Kidney (tissue), 22 donors: Measurements from ENCODE around the gene M6PR. TPM values are rescaled to one million over a fixed set of nuclear protein-coding genes. Genes with fewer than 3 reads are reported as not detected.

Experiments
- DNase-seq, 5 donors: peaks; one replicate each; pipeline ENCODE4 v3.0.0-alpha.2; 2013 to 2020
- FAIRE-seq: peaks from 2 replicates; lab custom pipeline; 2012; peaks lifted over from hg19 to GRCh38; lab: Jason Lieb, UNC
- H3K27ac ChIP-seq, 2 donors: one replicate each; pipeline ENCODE4 v1.7.0; 2013; ENCODE audit warnings: low read depth in 2 of 2, low read length in 2 of 2, inconsistent platforms in 1 of 2
- H3K27me3 ChIP-seq: one replicate; pipeline ENCODE4 v1.7.1; 2013; ENCODE audit warnings: low read length, inconsistent platforms; ENCODE audit not compliant: control insufficient read depth, insufficient read depth
- H3K36me3 ChIP-seq, 3 donors: one replicate each; pipeline versions ENCODE4 v1.7.0 to v1.7.1; 2013; ENCODE audit warnings: low read length in 3 of 3, control low read depth in 1 of 3, inconsistent platforms in 1 of 3; ENCODE audit not compliant: insufficient read depth in 3 of 3, control insufficient read depth in 2 of 3
- H3K4me1 ChIP-seq, 3 donors: one replicate each; pipeline versions ENCODE4 v1.7.0 to v1.7.1; 2013; ENCODE audit warnings: low read length in 3 of 3, inconsistent platforms in 1 of 3, low read depth in 1 of 3; ENCODE audit not compliant: control insufficient read depth in 2 of 3, insufficient read depth in 2 of 3
- H3K4me3 ChIP-seq, 3 donors: one replicate each; pipeline versions ENCODE4 v1.7.0 to v1.8.1; 2013; ENCODE audit warnings: low read length in 3 of 3, control low read depth in 1 of 3, inconsistent platforms in 1 of 3
- H3K9ac ChIP-seq, 3 donors: one replicate each; pipeline versions ENCODE4 v1.7.0 to v1.7.1; 2013; ENCODE audit warnings: low read length in 3 of 3, control low read depth in 1 of 3, inconsistent platforms in 1 of 3
- H3K9me3 ChIP-seq, 3 donors: one replicate each; pipeline versions ENCODE4 v1.7.0 to v1.7.1; 2013; ENCODE audit warnings: low read length in 3 of 3, control low read depth in 1 of 3, inconsistent platforms in 1 of 3; ENCODE audit not compliant: control insufficient read depth in 2 of 3, insufficient read depth in 1 of 3
- intact Hi-C: fragments of 100-400 bp; cut with DNase I; formaldehyde crosslinking; loops from one replicate; pipeline ENCODE4 v1.11.1; 2022
- long read RNA-seq, 10 donors: library from polyadenylated mRNA in 1 of 10; unstranded in 1 of 10; transcript quantifications; one replicate each; pipeline ENCODE4 v2.0.0 and lab custom pipeline, GENCODE V29; 2021 to 2026
- polyA plus RNA-seq: library from polyadenylated mRNA; stranded (reverse); fragments of 350-450 nt; fragmentation: Illumina TruSeq; extraction: RNeasy Lipid Tissue Mini Kit (QIAGEN cat#74804); gene quantifications from one replicate; pipeline ENCODE4 v1.2.3, GENCODE V29; 2014; ENCODE audit warnings: low read depth, low replicate concordance; ENCODE audit not compliant: insufficient read depth
- total RNA-seq: library from RNA; stranded (reverse); fragmentation: NEBNext Ultra II Directional; extraction: Animal tissue kit (Norgen Biotek cat#: 25700); gene quantifications from one replicate; pipeline ENCODE4 v1.2.1, GENCODE V29; 2021
- TF ChIP-seq, protein P1 (sequence below): IDR thresholded peaks from 3 replicates; pipeline ENCODE4 v1.5.1; 2012; ENCODE audit warnings: mild to moderate bottlenecking, moderate library complexity, borderline replicate concordance; ENCODE audit not compliant: insufficient read depth; ENCODE audit errors: extremely low read depth
- donor health status: control.
- donor health status: control.
- donor health status: control.
- donor health status: control.
- donor health status: control.
- donor health status: DM: yes; HTN: yes; CAD: no.
- donor health status: Normal renal cell carcinoma (clear cell type).

The M6PR gene
- 165 TPM for total RNA-seq
- 84.7 TPM for polyA plus RNA-seq
- long read RNA-seq, donor 1, transcript M6PR-201 (7 exons, 2,756 nt) = major isoform, 17 of 18 reads
- long read RNA-seq, donor 1, partial matches to known transcripts = 0 of 18 reads
- long read RNA-seq, donor 1, other reads (novel, unspliced or antisense) = 0 of 18 reads
- long read RNA-seq, donor 2, transcript M6PR-201 (7 exons, 2,756 nt) = major isoform, 27 of 76 reads
- long read RNA-seq, donor 2, partial matches to known transcripts = 48 of 76 reads
- long read RNA-seq, donor 2, other reads (novel, unspliced or antisense) = 0 of 76 reads
- long read RNA-seq, donor 3, transcript M6PR-201 (7 exons, 2,756 nt) = major isoform, 30 of 31 reads
- long read RNA-seq, donor 3, partial matches to known transcripts = 0 of 31 reads
- long read RNA-seq, donor 3, other reads (novel, unspliced or antisense) = 0 of 31 reads
- long read RNA-seq, donor 4, transcript M6PR-201 (7 exons, 2,756 nt) = major isoform, 18 of 61 reads
- long read RNA-seq, donor 4, partial matches to known transcripts = 41 of 61 reads
- long read RNA-seq, donor 4, other reads (novel, unspliced or antisense) = 0 of 61 reads
- long read RNA-seq, donor 5 = 0 reads
- long read RNA-seq, donor 6, transcript M6PR-201 (7 exons, 2,756 nt) = major isoform, 33 of 35 reads
- long read RNA-seq, donor 6, partial matches to known transcripts = 0 of 35 reads
- long read RNA-seq, donor 6, other reads (novel, unspliced or antisense) = 0 of 35 reads
- long read RNA-seq, donor 7, transcript M6PR-201 (7 exons, 2,756 nt) = major isoform, 87 of 114 reads
- long read RNA-seq, donor 7, partial matches to known transcripts = 17 of 114 reads
- long read RNA-seq, donor 7, other reads (novel, unspliced or antisense) = 10 of 114 reads
- long read RNA-seq, donor 8, transcript M6PR-201 (7 exons, 2,756 nt) = major isoform, 18 of 19 reads
- long read RNA-seq, donor 8, partial matches to known transcripts = 0 of 19 reads
- long read RNA-seq, donor 8, other reads (novel, unspliced or antisense) = 0 of 19 reads
- long read RNA-seq, donor 9, transcript M6PR-201 (7 exons, 2,756 nt) = major isoform, 9 of 9 reads
- long read RNA-seq, donor 9, partial matches to known transcripts = 0 of 9 reads
- long read RNA-seq, donor 9, other reads (novel, unspliced or antisense) = 0 of 9 reads
- long read RNA-seq, donor 10, transcript M6PR-201 (7 exons, 2,756 nt) = major isoform, 16 of 17 reads
- long read RNA-seq, donor 10, partial matches to known transcripts = 0 of 17 reads
- long read RNA-seq, donor 10, other reads (novel, unspliced or antisense) = 0 of 17 reads

DNA sequence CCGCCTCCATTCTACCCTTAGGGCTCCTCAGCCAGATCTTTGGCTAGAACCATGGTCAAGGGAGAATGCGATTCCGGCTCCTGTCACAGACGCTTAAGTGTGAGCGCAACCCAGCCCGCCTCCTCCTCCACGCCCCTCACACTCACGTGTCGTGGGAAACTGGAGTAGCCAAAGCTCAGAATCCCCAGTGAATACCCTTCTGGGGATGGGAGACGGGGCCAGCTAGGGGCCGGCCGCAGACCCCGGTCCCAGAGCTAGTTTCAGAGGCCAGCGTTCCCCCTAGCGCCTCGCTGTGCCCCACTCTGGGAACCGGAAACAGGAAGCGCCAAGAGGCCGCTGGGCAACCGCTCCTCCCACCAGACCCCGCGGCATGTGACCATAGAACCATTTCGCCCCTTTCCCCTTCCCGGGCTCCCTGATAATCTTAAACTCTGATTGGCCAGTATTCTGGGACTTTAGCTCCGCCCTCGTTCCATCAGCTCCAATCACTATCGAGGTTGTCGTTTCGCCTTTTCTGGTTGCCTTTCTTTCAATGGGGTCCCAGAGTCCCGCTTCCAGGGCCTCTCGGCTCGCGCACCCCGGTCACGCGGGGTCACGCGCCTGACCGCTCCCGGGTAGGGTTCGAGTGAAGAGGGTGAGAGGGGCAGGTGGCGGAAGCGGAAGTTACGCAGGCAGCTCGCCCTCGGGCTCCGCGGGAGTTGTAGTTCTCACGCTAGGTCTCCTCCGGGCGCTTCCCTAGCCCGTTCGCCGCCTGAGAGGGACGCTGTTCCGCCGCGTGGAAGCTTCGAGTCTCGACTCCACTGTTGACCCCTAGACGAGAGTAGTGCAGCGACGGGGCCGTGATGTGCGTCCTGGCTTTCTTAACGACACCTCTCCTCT lies at the start of gene M6PR:
Gene M6PR, minus strand, starts transcription at position 304 of the 879 bp plus-strand sequence. CDS start 3,241 bp downstream, outside the sequence.
- TF ChIP-seq, protein P1, sequence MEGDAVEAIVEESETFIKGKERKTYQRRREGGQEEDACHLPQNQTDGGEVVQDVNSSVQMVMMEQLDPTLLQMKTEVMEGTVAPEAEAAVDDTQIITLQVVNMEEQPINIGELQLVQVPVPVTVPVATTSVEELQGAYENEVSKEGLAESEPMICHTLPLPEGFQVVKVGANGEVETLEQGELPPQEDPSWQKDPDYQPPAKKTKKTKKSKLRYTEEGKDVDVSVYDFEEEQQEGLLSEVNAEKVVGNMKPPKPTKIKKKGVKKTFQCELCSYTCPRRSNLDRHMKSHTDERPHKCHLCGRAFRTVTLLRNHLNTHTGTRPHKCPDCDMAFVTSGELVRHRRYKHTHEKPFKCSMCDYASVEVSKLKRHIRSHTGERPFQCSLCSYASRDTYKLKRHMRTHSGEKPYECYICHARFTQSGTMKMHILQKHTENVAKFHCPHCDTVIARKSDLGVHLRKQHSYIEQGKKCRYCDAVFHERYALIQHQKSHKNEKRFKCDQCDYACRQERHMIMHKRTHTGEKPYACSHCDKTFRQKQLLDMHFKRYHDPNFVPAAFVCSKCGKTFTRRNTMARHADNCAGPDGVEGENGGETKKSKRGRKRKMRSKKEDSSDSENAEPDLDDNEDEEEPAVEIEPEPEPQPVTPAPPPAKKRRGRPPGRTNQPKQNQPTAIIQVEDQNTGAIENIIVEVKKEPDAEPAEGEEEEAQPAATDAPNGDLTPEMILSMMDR = peak; percentile 51
- intact Hi-C loops = no loop called here
- Histone ChIP-seq H3K4me1 (peaks cover 0 to 6% (median 6%) of the 10 kb centered on the region in 3 donors), H3K4me3 (peak within 1 kb of the TSS; percentile 86 to 99 (median 94)), H3K27me3 (no peaks in the 10 kb centered on the region), H3K9me3 (peaks cover 0 to 4% (median 0%) of the 10 kb centered on the region in 3 donors), H3K27ac (peak within 1 kb of the TSS; percentile 99 to 100), H3K36me3 (peaks cover 3 to 10% (median 4%) of the 10 kb centered on the region in 3 donors), H3K9ac (peak within 1 kb of the TSS; percentile 66 to 96 (median 91))
- FAIRE-seq = peak; percentile 8
- DNase-seq = peak; percentile 95 to 98 (median 97)

DNA sequence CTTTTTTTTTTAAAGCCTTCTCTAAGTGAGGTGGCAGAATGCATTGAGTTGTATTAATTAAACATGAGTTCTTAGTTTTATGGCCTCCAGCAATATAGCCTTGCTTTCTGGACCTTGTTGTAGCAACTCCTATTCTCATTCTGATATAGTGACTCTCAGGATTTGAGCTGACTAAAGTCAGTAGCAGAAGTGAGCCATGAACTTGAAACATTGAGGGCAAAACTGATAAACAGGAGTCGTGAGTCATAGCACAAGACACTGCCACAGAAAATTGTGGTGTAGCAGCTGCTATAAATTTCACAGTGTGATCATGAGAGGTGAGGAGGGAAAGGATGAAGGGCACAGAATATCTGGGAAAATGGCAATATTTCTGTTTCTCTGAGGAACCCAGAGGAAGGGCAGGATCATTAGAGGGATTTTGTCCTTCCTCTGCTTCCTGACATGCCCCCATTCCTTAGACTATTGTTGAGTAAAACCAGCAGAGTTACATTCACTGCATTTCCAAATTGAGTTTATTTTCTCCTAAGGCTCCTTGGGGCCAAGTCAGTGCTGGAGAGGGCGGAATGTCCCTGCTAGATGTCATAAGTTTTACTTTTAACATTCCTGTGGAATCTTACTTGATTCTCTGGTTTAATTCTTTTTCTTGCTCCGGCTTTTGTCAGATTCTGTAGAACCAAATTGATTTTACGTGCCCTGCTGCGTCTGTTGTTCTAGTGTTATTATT lies 47.4 kb upstream of the M6PR start:
- DNase-seq (no peak), FAIRE-seq (no peak)
- no peaks in the 10 kb centered on the region for H3K4me1 ChIP-seq
- TF ChIP-seq, protein P1 = no peak
- H3K36me3 ChIP-seq = no peaks in the 10 kb centered on the region
- no peaks in the 10 kb centered on the region for H3K27me3 ChIP-seq
- no peak overlapping the region for H3K9ac ChIP-seq
- no peak overlapping the region for H3K4me3 ChIP-seq
- intact Hi-C loops = no loop called here
- H3K27ac ChIP-seq = no peak overlapping the region
- no peaks in the 10 kb centered on the region for H3K9me3 ChIP-seq
